AG04449 (cell line): ENCODE data around the gene S100Z.
A peak's percentile ranks its signal among the peaks of the same experiment; 100 is the strongest.

Experiments used
- CTCF ChIA-PET: fragments of 350-600 bp; formaldehyde crosslinking; extraction: SDS; loops from one replicate; lab custom pipeline; 2021; ENCODE audit warnings: antibody characterized with exemption; lab: Yijun Ruan, JAX
- POLR2A ChIA-PET: fragments of 400-600, 350-600 bp; formaldehyde crosslinking; extraction: SDS; loops from one replicate; lab custom pipeline; 2020; ENCODE audit warnings: antibody characterized with exemption, inconsistent platforms; lab: Yijun Ruan, JAX
- DNase-seq: peaks from one replicate; pipeline ENCODE4 v3.0.0-alpha.2; 2010; ENCODE audit warnings: low read depth, low spot score
- H3K4me3 ChIP-seq: 2 replicates; pipeline ENCODE4 v1.5.1; 2011; ENCODE audit warnings: low read depth, mild to moderate bottlenecking, control low read depth, low read length
- CTCF ChIP-seq: IDR thresholded peaks from one replicate; pipeline ENCODE4 v1.5.1; 2011; ENCODE audit warnings: mild to moderate bottlenecking, moderate library complexity, low read length, control low read depth, inconsistent platforms; ENCODE audit not compliant: insufficient read depth; ENCODE audit errors: missing control alignments

The S100Z gene

GRCh38 chr5:76813982-76814562, 35.7 kb upstream of the S100Z start:
- no peak overlapping the region for H3K4me3 ChIP-seq
- DNase-seq, result no peak
- POLR2A ChIA-PET, result interaction anchor here (0.9 kb wide), 3 partner anchors 8 to 23 kb away, joined by 3 to 4 read pairs (median 4); no protein-coding TSS in a partner anchor
- CTCF ChIA-PET, result no interaction called here
- no peak for TF ChIP-seq CTCF

- ChIA-PET CTCF (interaction anchor here (0.6 to 1.7 kb wide), 7 partner anchors 8 to 217 kb away, joined by 3 to 7 read pairs (median 3); no protein-coding TSS in a partner anchor), POLR2A (interaction anchor here (0.7 to 1.3 kb wide), 2 partner anchors 10 to 26 kb away, joined by 3 to 5 read pairs; no protein-coding TSS in a partner anchor)
- no peak for TF ChIP-seq CTCF
- no peak overlapping the region for H3K4me3 ChIP-seq
- DNase-seq, result no peak
Observed at GRCh38 chr5:76816110-76816831, 33.5 kb upstream of the S100Z start.

- no peak for DNase-seq
- H3K4me3 ChIP-seq, result peak within 1 kb of the TSS; percentile 65
- TF ChIP-seq CTCF, result no peak
- POLR2A ChIA-PET, result interaction anchor here (0.6 to 1.7 kb wide), 4 partner anchors 13 to 200 kb away, joined by 3 to 7 read pairs (median 4); no protein-coding TSS in a partner anchor
- CTCF ChIA-PET, result interaction anchor here (0.8 to 1.2 kb wide), 6 partner anchors 9 to 209 kb away, joined by 3 to 4 read pairs (median 4); no protein-coding TSS in a partner anchor
Observed at GRCh38 chr5:76818844-76819831, 30.7 kb upstream of the S100Z start, which contains the start of gene F2RL1. Gene F2RL1 (plus strand): TSS chr5:76819030. CDS start chr5:76819183, 153 bp downstream.

GRCh38 chr5:76819851-76820525, 29.8 kb upstream of the S100Z start:
- no peak for TF ChIP-seq CTCF
- peak overlapping the region; percentile 65 for H3K4me3 ChIP-seq
- CTCF ChIA-PET, result interaction anchor here (0.8 to 1.2 kb wide), 3 partner anchors 14 to 673 kb away, joined by 3 to 4 read pairs (median 3); no protein-coding TSS in a partner anchor
- DNase-seq, result no peak
- POLR2A ChIA-PET, result interaction anchor here (0.9 to 1.7 kb wide), 2 partner anchors 14 to 30 kb away, joined by 3 to 7 read pairs; no protein-coding TSS in a partner anchor

- DNase-seq, result no peak
- TF ChIP-seq CTCF, result no peak
- ChIA-PET POLR2A (no interaction called here), CTCF (interaction anchor here (0.6 to 1.2 kb wide), 2 partner anchors 219 to 672 kb away, joined by 3 read pairs; no protein-coding TSS in a partner anchor)
- H3K4me3 ChIP-seq, result no peak overlapping the region
Observed at GRCh38 chr5:76820526-76820890, 29.3 kb upstream of the S100Z start.
